Stimulated activated naive B cell treated with anti-CD40 and anti-IgM and Interleukin-4, amounts not matched to agents 10 μg/mL and 1 μg/mL and 100 μg/mL, for 72 hours (primary cell): Measurements from ENCODE around the gene VPS4B.

Experiments used
- ATAC-seq, 2 donors: fragments of 150-1000 bp; cut with Tn5 transposase; replicated peaks; 2 replicates each; pipeline ENCODE4 v1.10.0; 2021; ENCODE audit warnings: moderate library complexity in 1 of 2
- DNase-seq: peaks from one replicate; pipeline ENCODE4 v3.0.0; 2021
- H3K27ac Mint-ChIP-seq: one replicate; pipeline ENCODE4 v1.8.0; 2022; ENCODE audit warnings: mild to moderate bottlenecking, mixed read lengths
- H3K27me3 Mint-ChIP-seq, 2 donors: one replicate each; pipeline ENCODE4 v1.8.0; 2022; ENCODE audit warnings: mixed read lengths in 2 of 2
- H3K36me3 Mint-ChIP-seq, 2 donors: one replicate each; pipeline ENCODE4 v1.8.0; 2022; ENCODE audit warnings: mixed read lengths in 2 of 2, mild to moderate bottlenecking in 1 of 2
- H3K4me1 Mint-ChIP-seq, 2 donors: one replicate each; pipeline ENCODE4 v1.8.0; 2022; ENCODE audit warnings: mixed read lengths in 2 of 2, mild to moderate bottlenecking in 1 of 2
- H3K4me3 Mint-ChIP-seq, 2 donors: one replicate each; pipeline ENCODE4 v1.8.0; 2022; ENCODE audit warnings: mild to moderate bottlenecking in 2 of 2, mixed read lengths in 2 of 2, moderate library complexity in 1 of 2
- H3K9me3 Mint-ChIP-seq, 2 donors: one replicate each; pipeline ENCODE4 v1.8.0; 2022; ENCODE audit warnings: mixed read lengths in 2 of 2, mild to moderate bottlenecking in 1 of 2

VPS4B gene

DNA sequence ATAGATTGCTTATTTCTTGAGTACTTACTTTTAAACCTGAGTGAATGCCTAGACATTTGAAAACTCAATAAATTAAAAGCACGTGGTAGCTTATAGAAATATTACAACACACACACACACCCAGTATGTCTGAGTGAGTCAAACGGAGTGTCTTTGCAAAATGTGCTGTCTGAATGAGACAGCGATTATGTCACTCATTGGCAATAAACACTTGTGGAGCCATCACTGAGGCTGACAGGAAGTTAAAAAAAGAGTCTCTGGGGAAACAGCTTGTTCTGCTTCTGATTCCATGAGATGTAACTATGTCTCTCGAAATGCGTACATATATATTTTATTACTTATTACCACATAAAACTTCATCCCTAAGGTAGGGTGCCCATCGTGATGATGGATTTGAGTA, 22.3 kb upstream of the VPS4B start:
- Mint-ChIP-seq H3K4me1 (peaks cover 13 to 23% of the 10 kb centered on the region in 2 donors), H3K4me3 (no peak overlapping the region), H3K9me3 (peaks cover 0 to 1% of the 10 kb centered on the region in 2 donors), H3K27me3 (no peaks in the 10 kb centered on the region), H3K36me3 (no peaks in the 10 kb centered on the region), H3K27ac (no peak overlapping the region)
- DNase-seq (no peak), ATAC-seq (peak; percentile 83 to 84)

DNA sequence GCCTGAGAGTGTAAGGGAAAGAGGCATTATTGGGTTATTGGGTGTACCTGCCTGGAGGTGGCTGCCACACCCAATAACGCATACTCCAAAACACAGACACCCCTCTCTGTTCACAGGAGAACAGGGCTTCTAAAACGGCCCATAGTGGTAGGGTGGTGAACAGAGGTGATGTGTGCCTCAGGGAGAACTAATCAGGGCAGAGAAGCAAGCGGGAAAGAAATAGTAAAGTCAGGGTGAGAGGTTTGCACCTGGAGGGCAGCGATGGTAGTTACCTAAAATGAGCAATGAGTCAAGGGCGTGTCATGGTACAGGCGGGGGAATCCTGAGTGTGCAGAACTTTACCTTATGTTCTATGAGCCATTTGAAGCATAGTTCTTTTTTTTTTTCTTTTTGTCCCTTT, 21.6 kb upstream of the VPS4B start:
- H3K4me1 Mint-ChIP-seq: peaks cover 15 to 23% of the 10 kb centered on the region in 2 donors
- ATAC-seq (peak in 1 of 2 donors; percentile 18), DNase-seq (no peak)
- H3K36me3 Mint-ChIP-seq: no peaks in the 10 kb centered on the region
- no peak overlapping the region for H3K27ac Mint-ChIP-seq
- H3K9me3 Mint-ChIP-seq: peaks cover 0 to 1% of the 10 kb centered on the region in 2 donors
- no peak overlapping the region for H3K4me3 Mint-ChIP-seq
- H3K27me3 Mint-ChIP-seq: no peaks in the 10 kb centered on the region

DNA sequence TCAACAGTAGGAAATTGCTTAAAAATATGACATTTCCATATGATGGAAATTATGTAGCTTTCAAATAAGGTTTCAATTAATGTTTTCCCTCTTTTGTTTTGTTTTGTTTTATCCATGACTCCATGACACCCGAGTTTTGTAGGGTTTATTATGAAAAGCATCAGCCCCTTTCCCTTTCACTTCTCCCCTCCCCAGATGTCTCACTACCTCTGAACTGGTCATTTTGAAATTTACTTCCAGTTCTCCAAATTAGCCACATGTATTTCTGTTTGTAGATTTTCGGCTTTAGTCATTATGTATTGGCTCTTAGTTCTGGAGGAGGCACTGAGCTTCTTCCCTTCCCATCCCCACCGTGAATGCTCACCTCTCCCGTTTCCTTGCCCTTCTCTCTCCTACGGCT, 18.6 kb upstream of the VPS4B start:
- H3K36me3 Mint-ChIP-seq: no peaks in the 10 kb centered on the region
- H3K27me3 Mint-ChIP-seq: peaks cover 5 to 7% of the 10 kb centered on the region in 2 donors
- H3K9me3 Mint-ChIP-seq: no peaks in the 10 kb centered on the region
- DNase-seq (no peak), ATAC-seq (no peak)
- no peak overlapping the region for H3K4me3 Mint-ChIP-seq
- peaks cover 12 to 23% of the 10 kb centered on the region in 2 donors for H3K4me1 Mint-ChIP-seq
- H3K27ac Mint-ChIP-seq: no peak overlapping the region

DNA sequence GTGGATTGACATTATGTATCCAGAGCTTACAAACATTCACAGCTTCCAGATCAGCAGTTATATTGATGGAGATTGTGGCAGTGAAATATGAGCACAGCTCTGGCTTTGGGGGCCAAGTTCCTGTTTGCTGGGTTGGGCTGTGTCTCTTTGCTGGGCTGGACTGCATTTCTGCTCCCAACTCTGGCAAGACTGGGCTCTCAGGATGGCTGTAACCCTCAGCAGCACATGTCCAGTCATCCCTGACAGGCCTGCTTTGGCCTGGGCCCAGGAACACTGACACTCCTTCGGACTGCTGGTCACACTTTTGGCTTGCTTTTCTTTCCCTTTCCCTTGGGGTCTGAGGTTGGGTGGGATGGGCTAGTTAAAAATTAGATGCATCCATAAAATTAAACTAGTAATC, 17.9 kb upstream of the VPS4B start:
- DNase-seq: no peak
- H3K4me1 Mint-ChIP-seq: peaks cover 11 to 18% of the 10 kb centered on the region in 2 donors
- ATAC-seq: no peak
- peaks cover 6 to 7% of the 10 kb centered on the region in 2 donors for H3K27me3 Mint-ChIP-seq
- no peak overlapping the region for H3K27ac Mint-ChIP-seq
- H3K9me3 Mint-ChIP-seq: no peaks in the 10 kb centered on the region
- H3K36me3 Mint-ChIP-seq: no peaks in the 10 kb centered on the region
- no peak overlapping the region for H3K4me3 Mint-ChIP-seq

DNA sequence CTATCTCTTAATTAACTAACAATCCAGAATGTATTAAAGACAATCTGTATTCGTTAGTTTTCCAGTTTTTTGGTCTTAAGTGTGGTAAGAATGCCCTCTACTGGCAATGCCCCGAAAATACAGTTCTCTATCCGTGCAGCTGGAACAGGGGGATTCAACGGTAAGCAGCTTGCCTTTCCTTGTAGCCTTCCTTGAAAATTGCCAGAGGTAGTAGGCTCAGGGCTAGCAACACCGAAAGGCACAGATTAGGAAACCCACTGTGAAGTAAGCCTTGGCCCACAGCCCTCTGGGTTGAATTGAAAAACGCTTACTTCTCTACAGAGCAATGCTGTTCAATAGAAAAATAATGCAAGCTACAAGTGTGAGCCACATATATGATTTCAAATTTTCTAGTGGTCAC, 17.1 kb upstream of the VPS4B start:
- ATAC-seq (peak; percentile 50 to 61), DNase-seq (peak; percentile 12)
- peaks cover 5 to 9% of the 10 kb centered on the region in 2 donors for H3K4me1 Mint-ChIP-seq
- H3K27me3 Mint-ChIP-seq: peaks cover 6 to 7% of the 10 kb centered on the region in 2 donors
- H3K4me3 Mint-ChIP-seq: no peak overlapping the region
- no peaks in the 10 kb centered on the region for H3K9me3 Mint-ChIP-seq
- no peaks in the 10 kb centered on the region for H3K36me3 Mint-ChIP-seq
- no peak overlapping the region for H3K27ac Mint-ChIP-seq

DNA sequence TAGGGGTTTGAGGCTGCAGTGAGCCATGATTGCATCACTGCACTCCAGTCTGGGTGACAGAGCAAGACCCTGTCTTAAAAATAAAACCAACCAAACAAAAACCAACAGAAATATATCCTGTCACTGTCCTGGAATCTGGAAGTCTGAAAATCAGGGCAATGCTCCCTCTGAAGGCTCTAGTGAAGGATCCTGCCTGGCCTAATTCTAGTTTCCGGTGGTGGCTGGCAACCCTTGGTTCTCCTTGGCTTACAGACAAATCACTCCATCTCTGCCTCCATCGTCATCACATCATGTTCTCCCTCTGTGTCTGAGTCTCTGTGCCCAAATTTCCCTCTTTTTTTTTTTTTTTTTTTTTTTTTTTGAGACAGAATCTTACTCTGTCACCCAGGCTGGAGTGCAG, 15.9 kb upstream of the VPS4B start:
- DNase-seq (no peak), ATAC-seq (no peak)
- Mint-ChIP-seq H3K27ac (no peak overlapping the region), H3K4me3 (no peak overlapping the region), H3K36me3 (no peaks in the 10 kb centered on the region), H3K9me3 (no peaks in the 10 kb centered on the region), H3K27me3 (peaks cover 6 to 13% of the 10 kb centered on the region in 2 donors), H3K4me1 (peaks cover 0 to 2% of the 10 kb centered on the region in 2 donors)

DNA sequence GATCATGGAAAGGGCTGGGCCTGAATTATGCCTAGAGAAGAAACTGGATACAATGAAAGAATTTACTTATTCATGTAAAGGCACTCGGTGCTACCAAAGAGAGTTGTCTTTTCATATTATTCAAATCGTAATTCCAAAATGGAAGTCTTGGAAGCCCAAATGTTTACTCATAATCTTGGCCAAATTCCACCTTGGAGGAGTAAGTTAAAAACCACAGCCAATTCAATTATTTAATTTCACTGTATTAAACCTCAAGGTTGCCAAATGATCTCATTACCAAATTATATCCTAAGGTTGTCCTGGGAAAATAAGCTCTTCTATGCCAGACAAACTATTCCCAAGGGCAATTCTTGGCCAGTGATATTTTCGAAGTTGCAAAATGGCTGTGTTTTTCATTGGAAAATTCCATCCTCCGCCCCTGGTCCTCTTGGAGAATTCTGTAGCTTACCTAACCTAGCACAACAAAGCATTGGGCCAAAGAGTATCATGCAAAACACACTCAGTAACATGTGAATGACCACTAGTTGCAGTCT, 11.1 kb upstream of the VPS4B start:
- H3K9me3 Mint-ChIP-seq: no peaks in the 10 kb centered on the region
- no peak for DNase-seq
- no peaks in the 10 kb centered on the region for H3K4me1 Mint-ChIP-seq
- ATAC-seq: no peak
- no peak overlapping the region for H3K27ac Mint-ChIP-seq
- H3K27me3 Mint-ChIP-seq: peaks cover 14 to 23% of the 10 kb centered on the region in 2 donors
- H3K4me3 Mint-ChIP-seq: no peak overlapping the region
- H3K36me3 Mint-ChIP-seq: no peaks in the 10 kb centered on the region

DNA sequence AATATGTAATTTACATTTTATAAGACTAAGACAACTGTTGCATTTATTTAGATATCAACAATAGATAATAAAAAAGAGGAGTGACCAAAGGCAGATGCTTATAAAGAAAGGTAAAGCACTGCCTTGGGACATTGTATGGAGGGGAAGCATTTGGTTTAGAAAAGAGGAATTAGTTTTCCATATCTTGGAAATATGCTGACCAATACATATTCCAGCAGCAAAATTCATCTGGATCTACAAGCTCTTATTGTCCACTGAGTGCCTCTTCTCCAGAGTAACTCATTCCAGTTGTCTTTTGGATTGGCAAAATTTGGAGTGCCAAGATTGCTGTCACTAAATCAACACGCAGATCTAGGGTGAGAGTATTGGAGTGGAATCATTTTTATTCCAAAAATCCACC, 8.9 kb upstream of the VPS4B start:
- DNase-seq (no peak), ATAC-seq (no peak)
- H3K9me3 Mint-ChIP-seq: no peaks in the 10 kb centered on the region
- no peak overlapping the region for H3K4me3 Mint-ChIP-seq
- H3K4me1 Mint-ChIP-seq: no peaks in the 10 kb centered on the region
- H3K36me3 Mint-ChIP-seq: no peaks in the 10 kb centered on the region
- H3K27ac Mint-ChIP-seq: no peak overlapping the region
- peaks cover 12 to 23% of the 10 kb centered on the region in 2 donors for H3K27me3 Mint-ChIP-seq

DNA sequence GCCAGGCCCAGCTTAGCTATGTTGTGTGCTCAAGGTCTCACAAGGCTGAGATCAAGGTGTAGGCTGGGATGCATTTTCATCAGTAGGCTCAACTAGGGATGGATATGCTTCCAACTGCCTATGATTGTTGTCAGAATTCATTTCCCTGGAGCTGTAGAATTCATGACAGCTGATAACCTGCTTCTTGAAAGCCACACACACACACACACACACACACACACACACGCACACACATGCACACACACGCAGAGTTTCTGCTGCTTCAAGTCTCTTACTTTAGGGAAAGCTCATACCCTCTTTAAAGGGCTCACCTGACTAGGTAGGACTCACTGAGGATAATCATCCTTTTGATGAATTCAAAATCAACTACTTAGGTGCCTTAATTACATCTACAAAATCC, 8.2 kb upstream of the VPS4B start:
- Mint-ChIP-seq H3K36me3 (no peaks in the 10 kb centered on the region), H3K9me3 (no peaks in the 10 kb centered on the region), H3K27ac (no peak overlapping the region), H3K4me1 (no peaks in the 10 kb centered on the region), H3K4me3 (no peak overlapping the region), H3K27me3 (peaks cover 9 to 24% of the 10 kb centered on the region in 2 donors)
- ATAC-seq (no peak), DNase-seq (no peak)

DNA sequence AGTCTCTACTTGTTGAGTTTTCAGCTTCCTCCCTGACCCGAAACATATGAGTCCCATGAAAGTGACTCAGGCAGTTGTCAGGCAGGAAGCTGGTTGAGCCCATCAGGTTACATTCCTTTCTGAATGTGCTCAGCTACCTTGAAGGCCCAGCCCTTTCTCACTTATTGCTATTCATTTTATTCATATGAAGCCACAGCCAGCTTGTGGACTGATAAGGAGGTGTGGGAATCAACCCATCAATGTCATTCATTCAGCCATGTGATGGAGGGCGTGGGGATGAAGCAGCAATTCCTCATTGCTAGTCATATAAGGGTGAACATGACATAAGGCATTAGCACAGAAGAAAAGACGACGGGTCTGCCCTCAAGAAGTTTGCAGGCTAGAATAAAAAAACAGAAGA, 5.3 kb upstream of the VPS4B start:
- peaks cover 10 to 11% of the 10 kb centered on the region in 2 donors for H3K4me1 Mint-ChIP-seq
- H3K4me3 Mint-ChIP-seq: no peak overlapping the region
- H3K27ac Mint-ChIP-seq: no peak overlapping the region
- DNase-seq (no peak), ATAC-seq (no peak)
- H3K9me3 Mint-ChIP-seq: no peaks in the 10 kb centered on the region
- no peaks in the 10 kb centered on the region for H3K36me3 Mint-ChIP-seq
- H3K27me3 Mint-ChIP-seq: peaks cover 9 to 18% of the 10 kb centered on the region in 2 donors

DNA sequence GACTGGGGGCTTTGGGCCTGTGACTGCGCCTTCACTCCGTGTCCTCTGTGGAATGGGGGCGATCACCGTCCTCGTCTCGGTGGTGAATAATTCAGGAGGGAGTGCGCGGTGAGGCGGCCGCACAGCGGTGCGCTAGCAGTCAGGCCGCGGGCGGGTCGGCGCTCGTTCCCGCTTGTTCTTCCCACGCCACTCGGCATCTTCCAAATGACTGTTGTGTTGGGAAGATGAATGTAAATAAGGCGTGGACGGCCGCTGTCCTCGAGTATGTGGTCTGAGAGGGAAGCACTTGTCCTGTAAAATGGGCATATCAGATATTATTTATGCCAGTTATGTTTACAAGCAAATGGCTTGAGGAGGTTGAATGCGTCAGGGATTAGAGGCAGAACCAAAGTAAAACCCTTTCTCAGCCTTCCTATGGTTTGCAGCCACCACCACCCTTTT, 608 bp upstream of the VPS4B start:
- H3K4me3 Mint-ChIP-seq: peak overlapping the region; percentile 98
- H3K27me3 Mint-ChIP-seq: peaks cover 0 to 8% of the 10 kb centered on the region in 2 donors
- ATAC-seq (peak; percentile 44 to 52), DNase-seq (no peak)
- H3K9me3 Mint-ChIP-seq: no peaks in the 10 kb centered on the region
- peaks cover 0 to 5% of the 10 kb centered on the region in 2 donors for H3K36me3 Mint-ChIP-seq
- peaks cover 16% of the 10 kb centered on the region in 2 donors for H3K4me1 Mint-ChIP-seq
- H3K27ac Mint-ChIP-seq: peak overlapping the region; percentile 99

DNA sequence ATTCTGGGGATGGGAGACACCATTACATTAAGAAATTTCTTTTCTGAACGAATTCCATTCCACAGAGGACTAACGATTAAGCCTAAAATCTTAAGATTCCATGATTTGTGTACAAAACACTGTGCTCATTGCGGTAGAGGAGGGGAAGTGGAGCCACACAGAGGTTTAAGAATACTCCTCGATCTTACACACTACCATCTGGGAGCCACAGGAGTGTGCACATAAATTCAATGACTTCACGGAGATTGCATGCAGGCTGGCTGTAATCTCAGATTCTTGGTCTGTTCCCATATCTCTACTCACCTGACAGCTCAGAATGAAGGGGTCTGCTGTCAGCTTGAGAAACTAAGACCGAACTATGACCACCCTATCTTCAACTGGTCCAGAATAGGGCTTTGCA, 762 bp downstream of the VPS4B start:
- Mint-ChIP-seq H3K4me1 (peaks cover 16% of the 10 kb centered on the region in 2 donors), H3K36me3 (peaks cover 0 to 5% of the 10 kb centered on the region in 2 donors), H3K27ac (peak overlapping the region; percentile 99), H3K9me3 (no peaks in the 10 kb centered on the region), H3K27me3 (peaks cover 0 to 4% of the 10 kb centered on the region in 2 donors), H3K4me3 (peak overlapping the region; percentile 98)
- no peak for ATAC-seq
- no peak for DNase-seq

DNA sequence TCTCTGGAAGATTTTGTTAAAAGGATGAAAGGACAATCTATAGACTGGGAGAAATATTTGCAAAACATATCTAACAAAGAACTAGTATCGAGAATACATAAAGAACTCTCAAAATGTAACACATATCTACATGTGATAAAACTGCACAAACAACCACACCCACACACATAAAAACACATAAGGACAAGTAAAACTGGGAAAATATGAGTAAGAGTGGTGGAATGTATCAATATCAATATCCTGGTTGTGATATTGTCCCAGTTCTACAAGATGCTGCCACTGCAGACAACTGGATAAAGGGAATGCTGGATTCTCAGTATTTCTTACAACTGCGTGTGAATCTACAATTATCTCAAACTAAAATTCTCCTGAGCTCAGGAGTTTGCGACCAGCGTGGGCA, 9.3 kb downstream of the VPS4B start:
- DNase-seq (no peak), ATAC-seq (no peak)
- H3K36me3 Mint-ChIP-seq: peaks cover 18 to 32% of the 10 kb centered on the region in 2 donors
- H3K4me3 Mint-ChIP-seq: no peak overlapping the region
- H3K27me3 Mint-ChIP-seq: no peaks in the 10 kb centered on the region
- no peak overlapping the region for H3K27ac Mint-ChIP-seq
- H3K9me3 Mint-ChIP-seq: no peaks in the 10 kb centered on the region
- peaks cover 6 to 7% of the 10 kb centered on the region in 2 donors for H3K4me1 Mint-ChIP-seq

DNA sequence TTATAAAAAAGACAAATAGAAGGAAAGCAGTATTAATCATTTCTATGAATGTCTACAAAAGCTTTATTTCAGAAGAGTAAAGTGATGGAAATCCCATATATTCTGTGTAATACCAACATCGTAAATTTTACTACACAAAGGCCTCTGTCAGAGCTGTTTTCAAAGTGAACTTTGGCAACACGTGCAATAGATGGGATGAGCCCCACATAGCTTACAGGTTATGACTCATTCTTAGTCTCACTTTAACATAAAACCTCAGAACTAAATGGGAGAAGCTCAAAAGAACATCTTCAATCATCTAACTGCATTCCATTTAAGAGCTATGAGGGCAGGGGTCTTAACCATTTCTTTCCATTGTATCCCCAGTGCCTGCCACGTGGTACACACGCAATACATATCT, 11.5 kb downstream of the VPS4B start:
- Mint-ChIP-seq H3K27ac (no peak overlapping the region), H3K36me3 (peaks cover 27 to 48% of the 10 kb centered on the region in 2 donors), H3K9me3 (no peaks in the 10 kb centered on the region), H3K27me3 (no peaks in the 10 kb centered on the region), H3K4me1 (peaks cover 7 to 11% of the 10 kb centered on the region in 2 donors), H3K4me3 (no peak overlapping the region)
- ATAC-seq (no peak), DNase-seq (no peak)

DNA sequence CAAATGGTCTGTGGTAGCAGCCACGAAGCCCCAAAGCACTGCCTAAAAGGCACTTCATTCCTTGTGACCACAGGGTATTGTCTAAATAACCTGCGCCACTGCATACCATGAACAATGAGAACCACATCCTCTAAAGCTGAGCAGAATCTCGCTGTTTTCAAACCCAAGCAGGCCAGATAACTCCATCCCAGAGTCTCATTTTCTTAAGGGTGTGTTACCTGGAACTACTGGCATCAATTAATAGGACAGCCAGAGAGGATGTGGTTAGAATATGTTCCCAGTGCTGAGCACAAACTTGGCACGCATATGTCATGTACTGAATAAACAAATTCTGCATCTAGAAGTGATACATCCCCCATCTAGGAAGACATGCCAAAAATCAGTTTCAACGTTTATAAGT, 13.0 kb downstream of the VPS4B start:
- DNase-seq (no peak), ATAC-seq (no peak)
- Mint-ChIP-seq H3K9me3 (no peaks in the 10 kb centered on the region), H3K4me3 (no peak overlapping the region), H3K27ac (no peak overlapping the region), H3K27me3 (no peaks in the 10 kb centered on the region), H3K36me3 (peaks cover 24 to 39% of the 10 kb centered on the region in 2 donors), H3K4me1 (peaks cover 4 to 11% of the 10 kb centered on the region in 2 donors)
